Prostate gland (tissue), 2 donors: ENCODE data around the gene ZNF276.

Experiments used
- CTCF ChIP-seq, 4 experiments: fragments of 200-600 bp in 2 of 4; fragments of 450-650 bp in 2 of 4; sonication (generic) in 2 of 4; IDR thresholded peaks; 1 replicate in 3 of 4; 2 replicates in 1 of 4; pipeline ENCODE4 v1.5.1; 2016 to 2019; ENCODE audit warnings: antibody characterized with exemption in 4 of 4, mild to moderate bottlenecking in 2 of 4, moderate library complexity in 2 of 4
- POLR2A ChIP-seq: fragments of 450-650 bp; IDR thresholded peaks from one replicate; pipeline ENCODE4 v1.6.1; 2016; ENCODE audit warnings: antibody characterized with exemption, mild to moderate bottlenecking
- POLR2AphosphoS5 ChIP-seq: sonication (generic); formaldehyde crosslinking; IDR thresholded peaks from one replicate; pipeline ENCODE4 v1.6.1; 2017; ENCODE audit warnings: antibody characterized with exemption

- no peak for TF ChIP-seq POLR2AphosphoS5
- TF ChIP-seq CTCF (IDR thresholded peaks at IDR 0.05), result no peak
- TF ChIP-seq POLR2A, result no peak
Observed at GRCh38 chr16:89761304-89761922, 40.1 kb downstream of the ZNF276 start.
